Measurements from ENCODE around the gene LCE1D.

Gene LCE1D

DNA sequence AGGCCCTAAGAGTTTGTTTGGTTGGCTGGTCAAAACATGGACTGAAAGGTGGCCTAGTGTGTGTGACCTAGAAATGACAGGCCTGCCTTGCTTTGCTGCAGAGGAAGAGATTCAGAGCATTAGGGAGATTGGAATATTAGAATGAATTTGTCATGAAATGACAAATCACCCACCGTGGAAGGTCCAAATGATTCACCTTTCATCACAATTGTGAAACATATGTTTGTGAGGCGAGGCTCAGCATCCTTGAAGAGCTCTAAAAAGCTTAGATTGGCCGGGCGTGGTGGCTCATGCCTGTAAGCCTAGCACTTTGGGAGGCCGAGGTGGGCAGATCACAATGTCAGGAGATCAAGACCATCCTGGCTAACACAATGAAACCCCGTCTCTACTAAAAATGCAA, 20.8 kb downstream of the LCE1D start:
- no peak for DNase-seq

DNA sequence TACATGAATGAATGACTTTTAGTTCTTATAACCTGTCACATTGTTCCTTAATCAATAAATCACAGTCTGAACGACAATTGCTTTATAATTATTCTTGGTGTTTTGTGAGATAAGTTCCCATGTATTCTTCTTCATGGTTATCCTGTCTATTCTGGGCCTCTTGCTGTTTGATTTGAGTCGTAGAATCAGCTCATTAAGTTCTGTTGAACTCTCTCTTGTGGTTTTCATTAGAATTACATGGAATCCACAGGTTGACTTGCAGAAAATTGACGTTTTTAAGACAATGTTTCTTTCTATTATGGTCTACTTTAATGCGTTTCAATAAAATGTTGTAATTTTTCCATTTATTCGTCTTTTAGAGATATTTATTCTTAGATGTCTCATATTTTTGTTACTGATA, 26.8 kb downstream of the LCE1D start:
- DNase-seq, result no peak

- DNase-seq, result no peak
These were observed 28.4 kb downstream of the LCE1D start for GRCh38 chr1:152824964-152825363.

DNA sequence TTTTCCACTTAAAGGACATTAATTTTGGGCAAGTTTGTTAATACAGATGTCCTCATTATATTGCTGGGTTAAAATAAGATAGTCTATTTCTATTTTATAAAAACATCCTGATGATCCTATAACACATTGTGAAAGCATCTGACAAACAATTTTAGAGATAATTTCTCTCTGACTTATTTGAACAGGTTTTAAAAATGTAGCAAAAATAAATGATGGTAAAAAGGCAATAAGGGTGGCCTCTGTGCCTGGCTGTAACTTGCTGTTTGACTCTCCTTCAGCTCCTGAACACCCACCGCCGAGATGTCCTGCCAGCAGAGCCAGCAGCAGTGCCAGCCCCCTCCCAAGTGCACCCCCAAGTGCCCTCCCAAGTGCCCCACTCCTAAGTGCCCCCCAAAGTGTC, 30.7 kb downstream of the LCE1D start, which contains the start of gene LCE1A:
Gene LCE1A (plus strand): TSS at position 301 of the 400 bp plus-strand sequence. CDS start 0 bp downstream, at position 301.
- DNase-seq, result no peak

DNA sequence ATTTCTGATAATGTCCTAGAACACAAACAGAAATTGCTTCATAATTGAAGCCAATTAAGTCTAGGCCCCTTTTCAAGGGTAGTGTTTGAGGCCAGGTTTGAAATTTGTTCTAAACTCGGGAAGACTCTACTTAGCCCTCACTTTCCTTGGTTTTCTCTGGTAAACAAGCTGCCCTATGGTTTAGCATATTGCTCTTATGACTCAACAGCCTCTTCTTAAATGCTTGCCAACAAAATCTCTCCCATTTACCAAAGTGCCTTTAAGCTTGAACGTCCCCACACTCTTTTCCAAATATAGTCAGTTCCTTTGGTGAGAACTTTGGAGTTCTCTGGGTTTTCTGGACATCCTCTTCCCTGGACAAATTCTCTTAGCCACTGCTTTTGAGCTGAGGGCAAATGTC, 40.3 kb downstream of the LCE1D start:
- no peak for DNase-seq

DNA sequence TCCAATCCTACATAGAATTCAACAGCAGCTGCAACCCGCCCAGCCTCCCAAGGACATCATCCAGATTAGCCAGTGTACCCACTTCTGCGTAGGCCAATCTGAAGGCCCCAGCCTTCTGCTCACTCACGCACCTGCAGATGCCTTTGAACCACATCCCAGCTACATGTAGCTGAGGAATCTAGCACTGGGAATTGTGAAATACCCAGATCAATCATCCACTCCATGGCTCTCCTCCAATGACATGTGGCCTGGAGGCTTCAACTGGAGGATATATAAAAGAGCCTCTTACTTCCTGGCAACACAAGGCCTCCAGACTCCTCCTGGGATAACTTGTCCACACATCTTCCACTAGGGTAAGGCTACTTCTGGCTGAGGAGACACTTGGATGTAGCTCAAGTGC, 46.0 kb downstream of the LCE1D start, which contains the start of gene LCE6A:
Gene LCE6A (plus strand): TSS at position 301 of the 400 bp plus-strand sequence. CDS start 665 bp downstream, outside the sequence.
- DNase-seq, result no peak
